DMS53 (cell line): ENCODE measurements around the gene PACRG.

ENCODE experiments used
- DNase-seq: peaks from one replicate; lab custom pipeline; 2025; lab: John Stamatoyannopoulos, UW

Gene PACRG

DNA sequence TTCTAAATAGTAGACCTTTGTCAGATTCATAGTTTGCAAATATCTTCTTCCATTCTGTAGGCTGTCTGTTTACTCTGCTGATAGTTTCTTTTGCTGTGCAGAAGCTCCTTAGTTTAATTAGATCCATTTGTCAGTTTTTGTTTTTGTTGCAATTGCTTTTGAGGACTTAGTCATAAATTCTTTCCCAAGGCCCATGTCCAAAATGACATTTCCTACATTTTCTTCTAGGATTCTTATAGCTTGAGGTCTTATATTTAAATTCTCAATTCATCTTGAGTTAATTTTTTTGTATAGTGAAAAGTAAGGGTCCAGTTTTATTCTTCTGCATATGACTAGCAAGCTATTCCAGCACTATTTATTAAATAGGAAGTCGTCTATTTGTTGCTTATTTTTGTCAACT is 287.0 kb downstream of the PACRG start:
- DNase-seq: no peak

DNA sequence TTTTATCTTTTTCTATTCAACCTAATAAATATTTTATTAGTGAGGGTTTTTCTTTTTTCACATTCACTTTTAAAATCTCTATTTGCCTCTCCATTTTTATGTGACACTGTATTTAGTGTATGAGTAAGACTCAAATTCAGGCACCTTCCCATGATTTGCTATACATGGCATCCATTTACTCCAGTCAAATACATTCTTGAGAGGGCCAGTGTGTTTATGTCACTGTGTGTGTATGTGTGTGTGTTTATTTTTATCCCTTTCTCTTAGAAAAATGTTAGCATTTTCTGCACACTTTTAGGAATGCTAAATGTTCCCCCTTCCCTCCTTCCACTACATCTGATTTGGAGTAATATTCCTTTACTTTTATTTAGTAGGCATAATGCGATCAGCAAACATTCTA is 290.0 kb downstream of the PACRG start:
- no peak for DNase-seq

DNA sequence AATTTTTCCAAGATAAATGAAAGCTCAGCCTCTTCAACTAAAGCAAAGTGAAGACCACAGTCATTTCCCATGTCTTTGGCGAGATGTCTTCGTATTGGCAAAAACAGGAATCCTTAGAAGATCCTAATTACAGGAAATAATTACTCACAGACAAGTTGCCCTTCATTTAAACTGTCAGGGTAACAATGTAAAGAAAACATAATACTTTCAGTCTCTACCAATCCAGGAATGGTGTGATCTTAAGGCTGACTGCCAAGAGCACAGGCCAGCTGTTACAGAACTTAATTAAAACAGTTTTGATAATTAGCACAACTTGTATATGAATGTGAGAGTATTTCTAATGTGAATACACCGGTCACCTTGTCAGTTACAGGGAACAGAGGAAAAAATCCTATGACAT is 292.2 kb downstream of the PACRG start:
- DNase-seq: no peak

DNA sequence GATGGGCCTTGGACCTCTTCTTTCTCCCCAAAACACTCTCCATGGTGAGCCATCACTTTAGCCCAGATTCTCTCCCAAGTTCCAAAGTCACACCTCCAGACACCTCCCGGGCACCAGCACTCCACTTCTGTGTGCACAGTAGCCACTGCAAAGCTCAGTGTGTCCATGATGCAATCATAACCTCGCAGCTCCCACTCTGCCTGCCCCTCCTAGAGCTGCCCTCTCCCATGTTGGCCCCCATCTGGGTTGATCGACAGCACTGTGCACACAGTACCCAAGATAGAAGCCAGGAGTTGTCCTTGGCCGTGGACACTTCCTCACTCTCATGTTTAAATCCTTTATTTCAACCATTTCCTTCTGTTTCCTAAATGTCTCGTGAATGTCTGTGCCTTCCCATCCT is 293.3 kb downstream of the PACRG start:
- no peak for DNase-seq

DNA sequence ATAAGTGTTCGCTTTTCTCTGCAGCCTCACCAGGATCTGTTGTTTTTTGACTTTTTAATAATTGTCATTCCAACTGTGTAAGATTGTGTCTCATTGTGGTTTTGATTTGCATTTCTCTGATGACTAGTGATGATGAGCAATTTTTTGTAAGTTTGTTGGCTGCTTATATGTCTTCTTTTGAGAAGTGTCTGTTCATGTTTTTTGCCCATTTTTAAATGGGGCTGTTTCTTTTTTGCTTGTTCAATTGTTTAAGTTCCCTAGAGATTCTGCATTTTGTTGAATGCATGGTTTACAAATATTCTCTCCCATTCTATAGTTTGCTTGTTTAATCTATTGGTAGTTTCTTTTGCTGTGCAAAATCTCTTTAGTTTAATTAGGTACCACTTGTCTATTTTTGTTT is 295.9 kb downstream of the PACRG start:
- DNase-seq: no peak

DNA sequence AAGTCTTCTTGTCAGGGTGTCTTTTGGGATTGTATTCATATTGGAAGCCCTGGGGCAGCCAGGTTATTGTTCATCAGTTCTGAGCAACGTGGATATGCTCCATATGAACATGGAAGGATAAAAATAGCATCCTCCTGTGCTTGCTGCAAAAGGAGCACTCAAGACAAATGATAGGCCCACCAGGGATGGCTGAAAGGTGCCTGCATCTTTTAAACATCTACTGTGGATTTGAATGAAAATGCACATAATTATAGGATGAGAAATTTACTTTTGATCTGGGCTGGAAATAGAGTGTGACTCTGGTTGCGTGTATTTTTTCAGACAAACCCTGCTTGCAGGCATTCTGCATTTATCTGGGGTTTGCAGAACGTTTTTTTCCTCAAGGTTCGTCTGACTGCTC is 299.1 kb downstream of the PACRG start:
- DNase-seq: no peak

DNA sequence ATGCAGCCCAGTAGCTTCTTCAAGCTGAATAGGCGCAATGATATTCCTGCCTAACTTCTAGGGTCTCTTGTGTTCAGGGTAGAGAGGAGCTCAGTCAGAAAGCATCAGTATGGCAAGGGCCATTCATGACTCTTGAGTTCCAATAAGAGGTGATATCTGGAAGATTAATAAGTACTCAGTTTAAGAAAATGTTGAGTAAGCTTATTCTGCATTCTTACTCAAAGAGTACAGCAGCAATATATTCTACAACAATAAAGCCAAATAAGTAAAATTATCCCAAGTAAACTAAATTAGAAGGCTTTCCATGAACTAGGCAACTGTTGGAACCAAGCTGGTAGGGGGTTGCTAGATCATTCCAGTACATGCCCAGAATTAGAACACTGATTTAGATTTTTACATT is 303.2 kb downstream of the PACRG start:
- DNase-seq: no peak

DNA sequence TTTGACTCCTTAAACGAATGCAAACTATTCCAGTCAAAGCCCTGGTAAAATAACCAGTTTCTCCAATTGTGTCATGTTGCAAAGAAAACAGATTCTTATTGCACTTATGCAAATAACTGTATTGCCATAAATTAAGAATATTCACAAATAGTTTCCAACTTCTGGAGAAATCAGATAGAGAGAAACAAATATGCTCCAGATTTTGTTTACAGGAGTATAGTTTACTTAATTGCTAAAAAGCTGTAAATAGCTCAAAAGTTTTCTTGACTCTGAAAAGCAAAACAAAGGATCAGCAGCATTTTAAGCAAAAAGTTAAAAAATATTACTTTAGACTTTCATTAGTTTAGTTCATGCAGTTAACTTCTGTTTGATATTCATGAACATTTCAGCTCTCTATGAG is 304.2 kb downstream of the PACRG start:
- peak; percentile 4 for DNase-seq

DNA sequence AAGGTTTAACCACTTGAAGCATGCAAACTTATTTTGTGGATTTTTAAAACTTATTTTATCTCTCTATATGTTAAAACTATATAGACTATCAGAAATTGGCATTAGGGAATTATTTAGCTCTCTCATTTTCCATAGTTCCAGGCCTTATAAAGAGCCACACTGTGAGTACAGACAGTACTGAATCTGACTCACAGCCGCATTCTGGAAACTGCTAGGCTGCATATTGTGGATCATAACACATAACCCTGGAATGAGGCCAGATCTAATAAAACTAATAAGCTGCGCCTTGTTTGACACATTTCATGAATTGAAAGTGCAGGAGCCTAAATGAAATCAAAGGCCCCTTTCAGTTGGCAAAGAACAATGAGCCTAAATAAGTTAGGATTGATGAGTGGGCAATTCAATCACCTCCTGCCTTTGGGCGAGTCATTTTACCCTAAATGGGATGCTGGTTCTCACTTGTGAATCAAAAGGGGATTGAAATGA is 308.4 kb downstream of the PACRG start:
- no peak for DNase-seq

DNA sequence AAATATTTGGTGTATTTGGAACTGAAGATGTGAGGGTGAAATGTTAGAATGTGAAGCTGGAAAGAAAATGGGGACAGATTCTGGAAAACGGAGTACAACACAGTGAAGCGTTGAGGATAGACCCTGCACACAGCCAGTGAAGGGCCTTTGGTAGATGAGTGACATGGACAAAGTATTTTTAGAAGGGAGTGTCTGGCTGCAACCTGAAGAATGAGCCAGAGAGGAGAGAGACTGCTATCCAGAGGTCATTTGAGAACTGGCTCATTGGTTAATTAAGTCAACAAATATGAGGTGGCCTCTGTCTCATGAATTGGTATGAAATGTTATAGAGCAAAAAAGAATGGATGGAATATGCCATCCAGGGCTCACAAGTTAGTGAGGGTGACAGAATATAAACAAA is 310.5 kb downstream of the PACRG start:
- DNase-seq: no peak

DNA sequence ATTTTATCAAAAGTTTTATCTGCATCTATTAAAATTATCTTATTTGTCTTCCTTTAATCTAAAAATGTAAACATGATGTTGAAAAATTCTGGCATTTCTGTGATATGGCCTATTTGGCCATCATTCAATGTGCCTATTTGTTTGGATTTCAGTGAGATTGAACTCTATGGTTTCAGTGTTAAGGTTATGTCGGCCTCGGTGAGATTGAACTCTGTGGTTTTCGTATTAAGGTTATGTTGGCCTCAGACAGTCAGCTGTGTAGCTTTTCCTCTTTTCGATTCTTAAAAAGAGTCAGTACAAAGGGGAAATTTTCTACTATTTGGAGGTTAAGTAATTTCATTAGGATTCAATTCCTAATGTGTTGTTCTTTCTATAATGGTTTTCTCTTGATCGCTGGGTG is 320.6 kb downstream of the PACRG start:
- no peak for DNase-seq

DNA sequence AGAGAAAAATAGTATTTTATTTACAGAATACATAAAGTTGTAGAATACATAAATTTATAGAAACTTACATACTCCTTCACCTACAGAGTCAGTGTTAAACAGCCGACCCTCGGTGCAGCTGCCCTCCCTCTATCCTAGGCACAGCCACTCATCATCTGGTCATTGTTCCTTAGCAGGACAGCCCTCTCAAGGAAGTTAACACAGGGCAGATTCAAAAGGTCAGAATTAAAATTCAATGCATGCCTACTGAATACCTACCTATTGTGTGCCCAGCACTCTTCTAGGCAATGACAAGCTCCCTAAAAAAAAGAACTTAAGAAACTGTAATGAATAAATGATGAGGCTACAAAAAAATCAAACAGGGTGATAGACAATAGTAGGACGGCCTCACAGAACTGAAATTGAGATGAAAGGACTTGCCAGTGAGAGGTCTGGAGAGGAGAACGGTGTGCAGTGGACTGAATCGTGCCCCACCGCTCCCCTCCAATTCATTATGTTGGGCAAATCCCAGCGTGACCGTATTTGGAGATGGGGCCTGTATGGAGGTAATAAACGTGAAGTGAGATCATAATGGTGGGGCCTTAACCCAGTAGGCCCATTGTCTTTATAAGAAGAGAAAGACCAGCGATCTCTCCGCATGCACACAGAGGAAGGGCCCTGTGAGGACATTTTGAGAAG is 326.0 kb downstream of the PACRG start:
- no peak for DNase-seq

DNA sequence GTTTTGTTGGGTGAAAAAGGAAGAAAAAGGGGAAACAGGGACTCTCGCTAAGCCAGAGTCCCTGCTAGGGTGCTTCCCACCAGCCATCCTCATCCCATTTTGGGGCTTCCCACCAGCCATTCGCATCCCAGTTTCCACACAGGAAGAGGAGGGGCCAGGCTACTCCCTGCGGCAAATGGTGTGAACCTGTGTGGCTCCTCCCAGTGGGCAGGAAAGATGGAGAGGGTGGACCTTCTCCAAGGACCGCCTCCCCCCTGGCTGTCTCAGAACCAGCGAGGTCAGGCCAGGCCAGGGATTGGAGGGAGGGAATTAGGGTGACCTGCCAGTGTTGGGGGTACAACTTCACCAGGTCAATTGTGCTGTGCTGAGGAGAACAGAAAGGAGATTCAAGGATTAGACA is 326.9 kb downstream of the PACRG start:
- DNase-seq: no peak

DNA sequence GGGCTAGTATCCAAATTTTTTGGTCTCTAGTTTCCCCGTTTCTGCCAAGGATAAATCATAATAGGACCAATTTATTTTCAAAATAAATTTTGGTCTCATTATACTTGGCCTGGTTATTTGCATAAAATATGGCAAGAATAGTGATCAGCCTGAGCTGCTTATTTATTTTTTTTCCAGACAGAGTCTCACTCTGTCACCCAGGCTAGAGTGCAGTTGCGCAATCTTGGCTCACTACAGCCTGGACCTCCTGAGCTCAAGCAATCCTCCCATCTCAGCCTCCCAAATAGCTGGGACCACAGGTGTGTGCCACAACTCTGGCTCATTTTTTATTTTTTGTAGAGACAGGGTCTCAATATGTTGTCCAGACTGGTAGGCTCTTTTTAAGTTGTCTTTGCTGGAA is 329.5 kb downstream of the PACRG start:
- no peak for DNase-seq

DNA sequence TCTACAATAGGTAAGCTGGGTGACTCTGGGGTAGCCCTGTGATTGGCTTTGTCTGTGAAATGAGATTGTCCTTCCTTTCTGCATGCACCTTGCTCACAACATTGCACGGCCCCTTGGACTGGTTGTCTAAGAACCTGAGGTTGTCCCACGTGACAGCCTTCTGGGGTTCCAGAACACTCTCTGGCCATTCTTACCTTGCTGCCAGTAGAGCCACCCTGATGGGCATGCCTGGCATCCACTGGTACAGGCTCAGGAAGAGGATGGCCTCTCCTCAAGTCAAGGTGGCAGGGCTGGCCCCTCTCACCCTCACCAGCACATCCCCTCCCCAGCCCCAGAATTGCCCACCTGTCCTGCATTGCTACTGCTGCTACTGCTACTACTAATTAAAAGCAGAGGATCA is 335.0 kb downstream of the PACRG start:
- no peak for DNase-seq

DNA sequence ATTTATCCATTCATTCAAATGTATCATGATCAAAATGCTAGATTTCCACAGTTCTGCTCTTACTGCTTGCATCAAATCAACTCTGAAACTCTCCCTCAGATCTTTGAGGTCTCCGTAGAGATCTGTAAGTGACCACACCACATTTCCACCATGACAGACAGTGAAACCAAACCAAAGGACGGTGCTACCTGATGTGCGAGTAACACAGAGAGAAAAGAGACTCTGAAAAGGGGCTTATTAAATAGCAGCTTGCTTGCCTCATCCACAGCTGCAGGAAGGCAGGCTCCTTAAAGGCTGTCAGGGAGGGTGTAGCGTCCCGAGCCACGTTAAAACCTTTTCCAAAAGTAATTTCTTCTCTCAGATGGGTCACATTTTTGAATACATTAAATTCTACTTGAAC is 335.8 kb downstream of the PACRG start:
- DNase-seq: no peak

DNA sequence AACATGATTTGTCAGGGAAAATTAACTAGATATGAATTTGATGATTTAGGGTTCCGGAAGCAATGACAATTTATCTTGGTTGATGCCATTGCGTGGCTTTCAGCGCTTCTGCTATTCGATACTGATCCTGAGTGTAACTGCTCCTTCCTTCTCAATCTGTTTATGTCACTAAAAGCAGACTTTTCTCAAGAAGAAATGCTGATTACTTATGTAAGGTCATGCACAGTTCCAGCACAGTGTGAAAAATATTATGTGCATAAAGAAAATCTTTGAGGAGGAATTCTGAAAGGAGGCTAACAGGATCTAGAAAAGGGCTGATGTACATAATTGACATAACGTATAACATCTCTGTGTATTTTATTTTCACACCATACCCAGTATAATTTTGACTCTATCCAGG is 336.6 kb downstream of the PACRG start:
- DNase-seq: no peak

DNA sequence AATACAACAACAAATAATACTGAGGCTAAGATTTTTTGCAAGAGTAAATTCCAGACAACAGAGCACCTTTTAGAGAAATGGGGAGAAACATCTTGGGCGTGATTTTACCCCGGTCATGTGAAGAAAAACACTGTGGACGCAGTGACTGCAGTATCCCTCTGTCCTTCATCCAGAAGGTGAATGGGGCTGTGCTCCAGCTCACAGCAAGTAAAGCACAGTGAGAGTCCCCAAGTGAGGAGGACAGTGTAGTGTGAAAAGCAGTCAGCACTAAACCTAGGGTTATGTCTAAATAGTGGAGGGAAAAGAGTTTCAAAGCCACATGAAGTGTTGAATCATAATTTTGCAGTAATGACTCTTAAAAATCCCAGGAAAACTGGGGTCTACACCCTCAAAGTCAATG is 338.4 kb downstream of the PACRG start:
- DNase-seq: no peak

DNA sequence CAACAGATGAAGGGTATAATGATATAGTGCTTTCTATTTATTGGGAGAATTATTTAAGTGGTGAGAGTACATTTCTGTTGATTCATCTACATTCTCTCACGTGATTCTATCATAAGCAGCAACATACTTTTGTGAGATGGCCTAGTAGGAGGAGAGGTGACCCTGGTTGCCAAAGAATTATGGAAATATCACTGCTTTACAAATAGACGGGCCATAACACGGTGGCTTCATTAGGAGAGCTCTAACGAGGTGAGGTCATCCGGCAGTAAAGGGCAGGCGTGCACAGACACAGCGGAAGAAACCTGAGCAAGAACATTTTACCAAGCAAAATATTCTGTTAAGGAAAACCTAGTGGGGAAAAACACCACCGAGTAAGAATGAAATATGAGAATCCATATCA is 349.4 kb downstream of the PACRG start:
- no peak for DNase-seq

DNA sequence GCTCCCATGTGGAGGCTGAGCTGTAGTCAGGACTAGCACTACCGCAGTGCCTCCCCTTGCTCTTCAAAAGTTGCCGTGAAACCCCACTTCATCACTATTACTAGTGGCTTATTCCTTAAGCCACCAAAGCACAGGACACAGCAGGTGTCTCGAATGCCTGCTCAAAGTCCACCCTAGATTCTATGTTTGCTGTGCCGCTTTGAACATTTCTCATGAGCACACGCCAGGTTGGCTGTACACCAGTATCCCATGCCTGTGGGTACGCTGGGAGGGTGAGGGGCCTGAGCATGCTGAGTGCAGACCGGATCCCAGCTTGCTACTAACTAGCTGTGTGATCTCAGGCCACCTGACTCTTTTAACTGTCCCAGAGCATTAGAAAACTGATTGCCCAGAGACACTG is 350.9 kb downstream of the PACRG start:
- DNase-seq: no peak

DNA sequence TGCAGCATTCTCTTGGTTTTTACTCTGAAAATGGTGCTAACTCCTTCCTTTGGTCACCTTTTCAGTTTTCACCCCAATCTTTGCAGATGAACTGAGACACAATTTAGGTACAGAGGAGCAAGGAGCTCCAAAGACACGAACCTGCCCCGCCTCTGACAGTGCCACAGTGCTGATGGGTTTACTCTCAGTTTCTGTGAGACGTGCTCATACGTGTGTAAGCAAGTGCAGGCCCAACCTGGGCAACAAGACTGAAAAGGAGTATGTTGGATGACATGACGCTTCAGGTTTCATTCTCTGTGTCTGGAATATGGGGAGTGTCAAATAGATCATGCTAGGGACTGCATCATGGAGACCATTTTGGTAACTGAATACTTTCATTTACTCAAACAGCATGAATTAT is 352.5 kb downstream of the PACRG start:
- no peak for DNase-seq

DNA sequence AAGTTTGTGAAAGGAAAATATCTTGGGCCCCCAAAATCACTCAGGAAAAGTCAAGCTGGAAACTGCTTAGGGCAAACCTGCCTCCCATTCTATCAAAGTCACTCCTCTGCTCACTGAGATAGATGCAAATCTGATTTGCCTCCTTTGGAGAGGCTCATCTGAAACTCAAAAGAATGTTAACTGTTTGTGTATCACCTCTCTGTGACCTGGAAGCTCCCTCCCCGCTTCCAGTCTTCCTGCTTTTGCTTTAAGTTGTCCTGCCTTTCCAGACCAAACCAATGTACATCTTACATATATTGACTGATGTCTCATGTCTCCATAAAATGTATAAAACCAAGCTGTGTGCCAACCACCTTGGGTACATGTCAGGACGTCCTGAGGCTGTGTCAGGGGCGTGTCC is 355.4 kb downstream of the PACRG start:
- DNase-seq: no peak

DNA sequence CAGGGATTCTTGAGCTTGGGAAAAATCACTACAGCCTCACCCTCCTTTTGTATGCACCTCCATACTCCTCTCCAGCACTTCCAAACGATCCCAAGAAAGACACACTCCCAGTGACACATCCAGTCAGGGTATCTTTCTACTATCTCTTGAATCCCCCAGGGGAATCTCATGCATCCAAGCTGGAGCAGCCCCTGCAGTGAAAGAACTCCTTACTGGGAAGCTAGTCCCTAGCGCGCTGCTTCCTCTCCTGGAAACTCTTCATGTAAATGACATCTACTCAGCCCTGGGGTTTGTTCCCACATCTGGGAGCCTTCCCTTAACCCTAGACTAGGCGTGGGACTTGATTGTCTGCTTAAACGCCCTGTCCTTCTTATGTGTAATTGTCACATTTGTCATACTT is 357.7 kb downstream of the PACRG start:
- no peak for DNase-seq

DNA sequence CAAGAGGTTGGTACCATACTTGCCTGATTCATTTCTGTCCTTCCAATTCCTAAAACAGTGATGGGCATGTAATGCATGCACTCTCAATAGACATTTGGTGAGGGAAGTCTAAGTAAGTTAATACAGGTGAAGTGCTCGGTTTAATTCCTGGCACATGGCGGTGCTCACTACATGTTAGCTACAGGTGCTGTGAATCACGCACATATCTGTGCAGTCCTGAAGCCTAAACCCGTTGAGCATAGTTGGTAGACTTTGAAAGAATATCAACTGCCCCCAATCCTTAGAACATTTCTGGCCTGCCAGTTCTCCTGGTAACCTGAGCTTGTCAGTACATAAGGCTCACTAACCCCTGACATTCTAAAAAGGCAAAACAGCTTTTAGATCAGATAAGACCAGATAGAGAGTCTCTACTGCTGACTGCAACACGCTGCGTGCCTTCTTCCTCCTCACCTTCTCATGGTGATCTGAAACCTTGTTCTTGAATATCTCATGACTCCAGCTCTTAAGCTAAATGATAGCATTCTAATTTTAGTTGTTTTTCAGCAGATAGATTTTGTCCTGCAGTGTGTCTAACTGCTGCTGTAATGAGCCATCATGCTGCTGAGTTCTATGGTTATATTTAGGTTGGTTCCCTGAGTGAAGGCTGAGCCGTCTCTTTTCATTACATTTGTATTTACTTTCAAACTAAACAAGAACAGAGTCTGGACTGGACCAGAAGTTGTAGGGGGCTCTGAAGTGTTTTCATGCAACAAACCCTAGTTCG is 358.3 kb downstream of the PACRG start:
- no peak for DNase-seq
